GM19397 (cell line): ENCODE results near the gene MRPS30.
A peak's percentile ranks its signal among the peaks of the same experiment; 100 is the strongest.
"Not testable (repeated sequence)": the region's sequence is repeated elsewhere in the genome, so short reads cannot be mapped to it uniquely, and the experiment has no call there.

Source experiments
- ATAC-seq: cut with Tn5 transposase; IDR thresholded peaks from one replicate; pipeline ENCODE4 v1.9.1; 2021; ENCODE audit warnings: mild to moderate bottlenecking, moderate library complexity; ENCODE audit not compliant: unreplicated experiment

Gene MRPS30

GRCh38 chr5:44808435-44809214 lies at the start of gene MRPS30:
Gene MRPS30 (plus strand): TSS chr5:44808947. CDS start chr5:44808963, 16 bp downstream.
- ATAC-seq, result peak; percentile 98

GRCh38 chr5:44769200-44769876 lies 39.4 kb upstream of the MRPS30 start:
- ATAC-seq, result no peak

GRCh38 chr5:44769877-44770209 lies 38.9 kb upstream of the MRPS30 start:
- no peak for ATAC-seq

GRCh38 chr5:44770780-44771717 lies 37.7 kb upstream of the MRPS30 start:
- no peak for ATAC-seq

- ATAC-seq, result not testable (repeated sequence)
These were observed 36.4 kb upstream of the MRPS30 start for GRCh38 chr5:44772397-44772796.

- no peak for ATAC-seq
These were observed 34.4 kb upstream of the MRPS30 start for GRCh38 chr5:44774279-44774880.

- ATAC-seq, result no peak
These were observed 29.6 kb upstream of the MRPS30 start for GRCh38 chr5:44779167-44779566.

- no peak for ATAC-seq
These were observed 25.0 kb upstream of the MRPS30 start for GRCh38 chr5:44783634-44784315.

- no peak for ATAC-seq
These were observed 21.0 kb upstream of the MRPS30 start for GRCh38 chr5:44787731-44788130.

- not testable (repeated sequence) for ATAC-seq
These were observed 19.3 kb upstream of the MRPS30 start for GRCh38 chr5:44789372-44789995.

GRCh38 chr5:44792031-44792673 lies 16.6 kb upstream of the MRPS30 start:
- not testable (repeated sequence) for ATAC-seq

GRCh38 chr5:44794371-44794770 lies 14.4 kb upstream of the MRPS30 start:
- no peak for ATAC-seq

- no peak for ATAC-seq
These were observed 13.3 kb upstream of the MRPS30 start for GRCh38 chr5:44795496-44795895.

GRCh38 chr5:44797841-44798240 lies 10.9 kb upstream of the MRPS30 start:
- ATAC-seq, result no peak

GRCh38 chr5:44801992-44802391 lies 6.8 kb upstream of the MRPS30 start:
- ATAC-seq, result no peak

GRCh38 chr5:44806608-44807007 lies 2.1 kb upstream of the MRPS30 start:
- ATAC-seq, result no peak

GRCh38 chr5:44807269-44807668 lies 1.5 kb upstream of the MRPS30 start:
- no peak for ATAC-seq

GRCh38 chr5:44809215-44809955 lies 638 bp downstream of the MRPS30 start:
- peak; percentile 36 for ATAC-seq

- ATAC-seq, result no peak
These were observed 1.2 kb downstream of the MRPS30 start for GRCh38 chr5:44809956-44810420.
